H1 (cell line): Measurements from ENCODE around the gene RIPOR2. TPM values are rescaled to one million over a fixed set of nuclear protein-coding genes. Genes with fewer than 3 reads are reported as not detected.

ENCODE experiments used
- CTCF ChIA-PET: fragments of 300-600 bp; sonication (Branson Sonifier 250); formaldehyde crosslinking; loops from one replicate; lab custom pipeline; 2021; ENCODE audit not compliant: partially characterized antibody; lab: Charles Lee
- POLR2A ChIA-PET: fragments of 300-600 bp; sonication (Branson Sonifier 250); formaldehyde crosslinking; loops from one replicate; lab custom pipeline; 2021; ENCODE audit warnings: inconsistent platforms; ENCODE audit not compliant: partially characterized antibody; lab: Charles Lee
- DNase-seq, 2 experiments: peaks; one replicate each; pipeline versions ENCODE4 v3.0.0 to v3.0.0-alpha.2; 2010 to 2022; ENCODE audit warnings: low spot score in 2 of 2, low read depth in 1 of 2, mixed read lengths in 1 of 2
- FAIRE-seq: peaks from 2 replicates; lab custom pipeline; 2011; peaks lifted over from hg19 to GRCh38; lab: Jason Lieb, UNC
- H2AFZ ChIP-seq: 2 replicates; pipeline ENCODE4 v1.8.1; 2012; ENCODE audit warnings: low read length, inconsistent platforms
- H2AK5ac ChIP-seq: 2 replicates; pipeline ENCODE4 v1.6.1; 2013; ENCODE audit warnings: low read depth, low read length
- H2BK120ac ChIP-seq: replicated peaks from 2 replicates; pipeline ENCODE3; 2013; ENCODE audit warnings: low read depth, low read length, inconsistent platforms
- H2BK12ac ChIP-seq: 2 replicates; pipeline ENCODE4 v1.6.1; 2013; ENCODE audit warnings: low read depth, low read length
- H2BK15ac ChIP-seq: 2 replicates; pipeline ENCODE4 v1.6.1; 2013; ENCODE audit warnings: low read length
- H2BK20ac ChIP-seq: 2 replicates; pipeline ENCODE4 v1.6.1; 2013; ENCODE audit warnings: low read length
- H2BK5ac ChIP-seq: 2 replicates; pipeline ENCODE4 v1.6.1; 2013; ENCODE audit warnings: low read depth, low read length
- H3K14ac ChIP-seq: 2 replicates; pipeline ENCODE4 v1.6.1; 2013; ENCODE audit warnings: inconsistent platforms; ENCODE audit not compliant: insufficient read length
- H3K18ac ChIP-seq: 2 replicates; pipeline ENCODE4 v1.6.1; 2013; ENCODE audit warnings: low read length; ENCODE audit errors: extremely low read depth
- H3K23ac ChIP-seq: 2 replicates; pipeline ENCODE4 v1.6.1; 2013; ENCODE audit warnings: inconsistent platforms; ENCODE audit not compliant: insufficient read length
- H3K23me2 ChIP-seq: 2 replicates; pipeline ENCODE4 v1.6.1; 2013; ENCODE audit warnings: low read depth, low read length
- H3K27ac ChIP-seq: 2 replicates; pipeline ENCODE4 v1.6.1; 2011; ENCODE audit warnings: low read depth, low read length, inconsistent platforms
- H3K27me3 ChIP-seq, 4 experiments: replicated peaks in 1 of 4; 1 replicate in 1 of 4; 2 replicates in 3 of 4; pipeline versions ENCODE4 v1.6.1 to v1.8.1; 2011 to 2013; ENCODE audit warnings: low read length in 3 of 4, mild to moderate bottlenecking in 3 of 4, inconsistent platforms in 2 of 4, mixed read lengths in 2 of 4, moderate library complexity in 1 of 4; ENCODE audit not compliant: control insufficient read depth in 3 of 4, insufficient read depth in 3 of 4; ENCODE audit errors: extremely low read depth in 1 of 4
- H3K36me3 ChIP-seq, 4 experiments: 2 replicates each; pipeline versions ENCODE4 v1.6.1 to v1.8.1; 2011 to 2013; ENCODE audit warnings: mild to moderate bottlenecking in 4 of 4, low read length in 3 of 4, moderate library complexity in 2 of 4, control low read depth in 1 of 4, inconsistent platforms in 1 of 4; ENCODE audit not compliant: insufficient read depth in 4 of 4, control insufficient read depth in 2 of 4
- H3K4ac ChIP-seq: replicated peaks from 2 replicates; pipeline ENCODE3; 2013; ENCODE audit warnings: low read length, low read depth, mixed read lengths, inconsistent platforms; ENCODE audit not compliant: insufficient read length
- H3K4me1 ChIP-seq, 4 experiments: replicated peaks in 1 of 4; 1 replicate in 1 of 4; 2 replicates in 3 of 4; pipeline versions ENCODE4 v1.6.1 to v1.8.1; 2011 to 2013; ENCODE audit warnings: low read length in 3 of 4, inconsistent platforms in 2 of 4, mixed read lengths in 1 of 4; ENCODE audit not compliant: insufficient read depth in 4 of 4, control insufficient read depth in 3 of 4
- H3K4me2 ChIP-seq, 2 experiments: 2 replicates each; pipeline versions ENCODE4 v1.6.1 to v1.8.1; 2011 to 2013; ENCODE audit warnings: low read depth in 2 of 2, low read length in 2 of 2, control low read depth in 1 of 2, inconsistent platforms in 1 of 2, mild to moderate bottlenecking in 1 of 2; ENCODE audit not compliant: insufficient read depth in 1 of 2
- H3K4me3 ChIP-seq, 4 experiments: fragments of 200-600, 300-600 bp in 1 of 4; sonication (generic), shearing (Covaris generic), sonication (Bioruptor Twin) in 1 of 4; 2 replicates each; pipeline versions ENCODE4 v1.5.1 to v1.8.1; 2011 to 2016; ENCODE audit warnings: low read length in 4 of 4, low read depth in 3 of 4, control low read depth in 2 of 4, inconsistent platforms in 2 of 4, mild to moderate bottlenecking in 2 of 4, mixed read lengths in 1 of 4, moderate library complexity in 1 of 4; ENCODE audit not compliant: insufficient read depth in 2 of 4; ENCODE audit errors: extremely low read depth in 1 of 4
- H3K56ac ChIP-seq: replicated peaks from 2 replicates; pipeline ENCODE3; 2013; ENCODE audit warnings: low read depth, mild to moderate bottlenecking, mixed read lengths, low read length, inconsistent platforms; ENCODE audit not compliant: insufficient read length
- H3K79me1 ChIP-seq: 2 replicates; pipeline ENCODE4 v1.6.1; 2013; ENCODE audit warnings: low read depth, low read length, control low read depth
- H3K79me2 ChIP-seq, 2 experiments: 2 replicates each; pipeline versions ENCODE4 v1.6.1 to v1.8.1; 2012 to 2013; ENCODE audit warnings: low read length in 2 of 2, mild to moderate bottlenecking in 2 of 2, inconsistent platforms in 1 of 2; ENCODE audit not compliant: insufficient read depth in 2 of 2, control insufficient read depth in 1 of 2
- H3K9ac ChIP-seq, 4 experiments: replicated peaks in 1 of 4; 1 replicate in 1 of 4; 2 replicates in 3 of 4; pipeline versions ENCODE4 v1.6.1 to v1.8.1; 2011 to 2013; ENCODE audit warnings: low read depth in 3 of 4, low read length in 3 of 4, control low read depth in 2 of 4, mild to moderate bottlenecking in 2 of 4, moderate library complexity in 2 of 4, inconsistent platforms in 1 of 4; ENCODE audit errors: extremely low read depth in 1 of 4
- H3K9me3 ChIP-seq, 2 experiments: 2 replicates each; pipeline versions ENCODE4 v1.6.1 to v1.8.1; 2012 to 2013; ENCODE audit warnings: mild to moderate bottlenecking in 2 of 2, moderate library complexity in 2 of 2, control low read depth in 1 of 2, inconsistent platforms in 1 of 2, low read depth in 1 of 2, low read length in 1 of 2, mixed read lengths in 1 of 2; ENCODE audit not compliant: insufficient read depth in 2 of 2
- H4K20me1 ChIP-seq, 2 experiments: replicated peaks in 1 of 2; 2 replicates each; pipeline versions ENCODE3 to v1.8.1; 2011 to 2013; ENCODE audit warnings: inconsistent platforms in 2 of 2, low read length in 2 of 2, mild to moderate bottlenecking in 1 of 2; ENCODE audit not compliant: insufficient read depth in 2 of 2, control insufficient read depth in 1 of 2
- H4K5ac ChIP-seq: 2 replicates; pipeline ENCODE4 v1.6.1; 2013; ENCODE audit warnings: low read length, low read depth, mixed read lengths, inconsistent platforms; ENCODE audit not compliant: insufficient read length
- H4K8ac ChIP-seq: 2 replicates; pipeline ENCODE4 v1.8.0; 2013; ENCODE audit warnings: mild to moderate bottlenecking, moderate library complexity, low read length, inconsistent platforms; ENCODE audit not compliant: insufficient read depth; ENCODE audit errors: extremely low read depth
- H4K91ac ChIP-seq: replicated peaks from 2 replicates; pipeline ENCODE3; 2013; ENCODE audit warnings: low read length, mixed read lengths, inconsistent platforms; ENCODE audit not compliant: insufficient read length
- CEBPB ChIP-seq: IDR thresholded peaks from 2 replicates; pipeline ENCODE4 v1.6.1; 2012; ENCODE audit warnings: low read depth, low read length
- RXRA ChIP-seq: IDR thresholded peaks from 2 replicates; pipeline ENCODE4 v1.6.1; 2011; ENCODE audit warnings: low read depth, mild to moderate bottlenecking, low read length, moderate library complexity; ENCODE audit not compliant: insufficient read depth
- ZNF274 ChIP-seq: IDR thresholded peaks from 2 replicates; pipeline ENCODE4 v1.7.0; 2012; ENCODE audit warnings: low read length, borderline replicate concordance; ENCODE audit errors: extremely low read depth
- WGBS, 2 experiments: shearing (Covaris generic) in 1 of 2; methylation state at CpG; one replicate each; pipeline versions ENCODE4 v1.1.6 to v1.1.7; 2013 to 2015; ENCODE audit warnings: low lambda C conversion rate in 2 of 2, mixed read lengths in 2 of 2, inconsistent platforms in 1 of 2, low coverage in 1 of 2, missing lambda C conversion rate in 1 of 2; ENCODE audit not compliant: insufficient replicate concordance in 2 of 2, insufficient coverage in 1 of 2, insufficient read length in 1 of 2; ENCODE audit errors: extremely low coverage in 1 of 2, missing lambda C conversion rate in 1 of 2; 5-methylcytosine and 5-hydroxymethylcytosine counted together
- polyA plus RNA-seq, 7 experiments: library from polyadenylated mRNA; depleted of rRNA in 3 of 7; stranded (reverse) in 5 of 7; unstranded in 2 of 7; fragments of >200 nt in 5 of 7; fragments of 200-250 nt in 2 of 7; gene quantifications; 1 replicate in 5 of 7; 2 replicates in 1 of 7; 4 replicates in 1 of 7; pipeline versions ENCODE4 v1.2.1 to v1.2.3, GENCODE V29; 2011 to 2013; ENCODE audit warnings: missing spikeins in 2 of 7, mixed read lengths in 2 of 7
- total RNA-seq: library from RNA; stranded (reverse); fragmentation: NEBNext Ultra II Directional; extraction: Animal tissue kit (Norgen Biotek cat#: 25700); gene quantifications from 2 replicates; pipeline ENCODE4 v1.2.1, GENCODE V29; 2021

RIPOR2 gene
- total and polyA plus RNA-seq, 2 of the 8 experiments (the other 6 are each of a cell fraction or from before 2014, with no cell fraction given): 16.7 to 45.6 TPM

DNA sequence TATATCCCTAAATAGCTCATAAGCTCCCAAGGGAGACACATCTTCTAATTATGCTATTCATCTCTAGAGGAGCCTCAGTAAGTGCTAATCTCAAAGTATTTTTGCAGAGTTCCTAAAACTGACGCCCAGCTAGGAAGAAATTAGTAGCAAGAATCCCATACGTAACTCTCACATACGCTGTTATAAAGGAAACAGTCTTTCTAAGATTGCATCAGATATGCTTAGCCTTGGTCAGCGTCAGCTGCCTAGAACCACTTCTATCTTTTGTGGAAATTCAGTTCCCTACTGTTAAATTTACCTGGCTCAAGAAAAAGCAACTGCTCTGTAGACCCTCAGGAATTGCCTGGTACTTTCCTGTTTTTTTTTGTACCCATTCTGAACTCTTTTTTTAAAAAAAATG is 13.6 kb downstream of the RIPOR2 start:
- no peak overlapping the region for H4K8ac ChIP-seq
- H3K56ac ChIP-seq: no peak overlapping the region
- no peak overlapping the region for H2BK120ac ChIP-seq
- H3K9me3 ChIP-seq: no peaks in the 10 kb centered on the region
- no peaks in the 10 kb centered on the region for H3K36me3 ChIP-seq
- DNase-seq (no peak), FAIRE-seq (no peak)
- no peak overlapping the region for H4K5ac ChIP-seq
- 80% methylated on average over 4 of the region's 4 CpGs; no CpG with 5 or more reads in 1 of the 2 experiments for WGBS, 2 experiments
- ChIA-PET CTCF (interaction anchor here (1.1 to 12.2 kb wide), 4 partner anchors 12 to 69 kb away, joined by 3 to 138 read pairs (median 23); partner anchors contain the start of gene RIPOR2), POLR2A (interaction anchor here (0.7 kb wide), 2 partner anchors 77 to 203 kb away, joined by 3 to 5 read pairs; partner anchors contain the start of gene C6orf62)
- peaks cover 0 to 2% of the 10 kb centered on the region in 2 experiments for H4K20me1 ChIP-seq
- H2AK5ac ChIP-seq: no peak overlapping the region
- H3K23me2 ChIP-seq: peaks cover 3% of the 10 kb centered on the region; the same call in 1 of the 2 replicates
- H2AFZ ChIP-seq: no peak overlapping the region
- H3K4me2 ChIP-seq: no peak overlapping the region
- H2BK20ac ChIP-seq: no peak overlapping the region
- H2BK15ac ChIP-seq: no peak overlapping the region
- no peak overlapping the region for H2BK12ac ChIP-seq
- no peak overlapping the region for H3K23ac ChIP-seq
- no peak overlapping the region for H3K4ac ChIP-seq
- TF ChIP-seq ZNF274 (no peak), RXRA (no peak), CEBPB (0 out of 2 replicates have a peak, but pooled peaks have one; percentile 12)
- peaks cover 1 to 62% of the 10 kb centered on the region in 2 experiments; a peak in 3 of 4 replicates for H3K79me2 ChIP-seq
- no peak overlapping the region for H3K27ac ChIP-seq
- H3K79me1 ChIP-seq: no peaks in the 10 kb centered on the region
- H4K91ac ChIP-seq: peak overlapping the region; percentile 45
- no peaks in the 10 kb centered on the region for H3K27me3 ChIP-seq
- no peak overlapping the region for H2BK5ac ChIP-seq
- H3K9ac ChIP-seq: no peak overlapping the region
- no peak overlapping the region for H3K18ac ChIP-seq
- no peak overlapping the region for H3K14ac ChIP-seq
- H3K4me3 ChIP-seq: no peak overlapping the region
- H3K4me1 ChIP-seq: peaks cover 9 to 34% (median 27%) of the 10 kb centered on the region in 4 experiments
